A549 (cell line): ENCODE data around the gene NTSR1. TPM values are rescaled to one million over a fixed set of nuclear protein-coding genes. Genes with fewer than 3 reads are reported as not detected.

Experiments used
- ATAC-seq, 2 experiments: fragments of 200-7000 bp in 1 of 2; fragments of >200 bp in 1 of 2; cut with Nextera tagmentation in 1 of 2; cut with Tn5 transposase in 1 of 2; 3 replicates each; pipeline versions ENCODE4 v1.8.0 to v1.9.1; 2018 to 2020; ENCODE audit warnings: mild to moderate bottlenecking in 1 of 2, moderate library complexity in 1 of 2
- CTCF ChIA-PET: fragments of 300-600 bp; sonication (Branson Sonifier 250); formaldehyde crosslinking; extraction: SDS; loops from one replicate; lab custom pipeline; 2021; ENCODE audit warnings: antibody characterized with exemption, inconsistent platforms; lab: Yijun Ruan, JAX
- POLR2A ChIA-PET: fragments of 350-600 bp; formaldehyde crosslinking; extraction: SDS; loops from one replicate; lab custom pipeline; 2021; ENCODE audit warnings: antibody characterized with exemption, inconsistent platforms; lab: Yijun Ruan, JAX
- DNase-seq, 2 experiments: peaks; one replicate each; pipeline versions ENCODE4 v3.0.0 to v3.0.0-alpha.2; 2011 to 2016; ENCODE audit warnings: low read depth in 1 of 2, low spot score in 1 of 2
- FAIRE-seq: peaks from 2 replicates; lab custom pipeline; 2011; peaks lifted over from hg19 to GRCh38; lab: Jason Lieb, UNC
- H3K27ac ChIP-seq, 2 experiments: fragments of >200 bp; sonication (Bioruptor Twin); formaldehyde crosslinking; 3 replicates each; pipeline ENCODE4 v1.5.1; 2016 to 2017
- H3K4me1 ChIP-seq: fragments of >200 bp; sonication (Bioruptor Twin); formaldehyde crosslinking; 3 replicates; pipeline ENCODE4 v1.6.1; 2016
- H3K4me2 ChIP-seq: fragments of >200 bp; sonication (Bioruptor Twin); formaldehyde crosslinking; 3 replicates; pipeline ENCODE4 v1.6.1; 2016
- H3K4me3 ChIP-seq: fragments of >200 bp; sonication (Bioruptor Twin); formaldehyde crosslinking; 3 replicates; pipeline ENCODE4 v1.5.1; 2016
- H3K9me3 ChIP-seq: fragments of >200 bp; sonication (Bioruptor Twin); formaldehyde crosslinking; 3 replicates; pipeline ENCODE4 v1.6.1; 2016
- ATOH8 ChIP-seq: fragments of 250-450 bp; sonication (Bioruptor Pico); IDR thresholded peaks from 2 replicates; pipeline ENCODE4 v1.5.0; 2020; ENCODE audit warnings: low read depth, mild to moderate bottlenecking, moderate library complexity
- CHD4 ChIP-seq: fragments of 200-600 bp; sonication (generic); IDR thresholded peaks from 2 replicates; pipeline ENCODE4 v1.6.1; 2016; ENCODE audit warnings: antibody characterized with exemption, mild to moderate bottlenecking, borderline replicate concordance
- CTCF ChIP-seq: fragments of >200 bp; sonication (Bioruptor Twin); formaldehyde crosslinking; IDR thresholded peaks from 3 replicates; pipeline ENCODE4 v1.5.1; 2016
- ESRRA ChIP-seq: fragments of 150-350 bp; IDR thresholded peaks from 2 replicates; pipeline ENCODE4 v1.6.1; 2014; ENCODE audit warnings: mild to moderate bottlenecking, low read length, borderline replicate concordance
- FOSB ChIP-seq: fragments of 250-450 bp; sonication (Bioruptor Pico); IDR thresholded peaks from 2 replicates; pipeline ENCODE4 v1.5.0; 2020; ENCODE audit warnings: mild to moderate bottlenecking, moderate library complexity
- FOSL2 ChIP-seq, 2 experiments: fragments of 450-650 bp in 1 of 2; fragments of >200 bp in 1 of 2; sonication (Bioruptor Twin) in 1 of 2; formaldehyde crosslinking; IDR thresholded peaks; 2 replicates each; pipeline versions ENCODE4 v1.5.0 to v1.6.1; 2016 to 2020; ENCODE audit warnings: mild to moderate bottlenecking in 1 of 2, moderate library complexity in 1 of 2
- FOXS1 ChIP-seq: fragments of 250-450 bp; sonication (Bioruptor Pico); IDR thresholded peaks from 2 replicates; pipeline ENCODE4 v1.5.0; 2020; ENCODE audit warnings: mild to moderate bottlenecking, moderate library complexity
- GATA3 ChIP-seq: IDR thresholded peaks from 2 replicates; pipeline ENCODE4 v1.6.1; 2012; ENCODE audit warnings: borderline replicate concordance
- HMGXB4 ChIP-seq: fragments of 250-450 bp; sonication (Bioruptor Pico); IDR thresholded peaks from 2 replicates; pipeline ENCODE4 v1.5.0; 2021; ENCODE audit warnings: mild to moderate bottlenecking, moderate library complexity, borderline replicate concordance
- HOXA7 ChIP-seq: fragments of 250-450 bp; sonication (Bioruptor Pico); IDR thresholded peaks from 2 replicates; pipeline ENCODE4 v1.5.0; 2020; ENCODE audit warnings: mild to moderate bottlenecking, moderate library complexity
- KDM1A ChIP-seq: fragments of 200-600 bp; sonication (generic); IDR thresholded peaks from 2 replicates; pipeline ENCODE4 v1.6.1; 2016; ENCODE audit warnings: low read depth, mild to moderate bottlenecking
- MAFK ChIP-seq: fragments of 450-650 bp; IDR thresholded peaks from 2 replicates; pipeline ENCODE4 v1.6.1; 2014; ENCODE audit not compliant: partially characterized antibody
- MYC ChIP-seq: IDR thresholded peaks from 2 replicates; pipeline ENCODE4 v1.6.1; 2012; ENCODE audit warnings: mild to moderate bottlenecking, inconsistent platforms, low read length, improper control_type of control experiment, borderline replicate concordance
- PBX3 ChIP-seq: IDR thresholded peaks from 2 replicates; pipeline ENCODE4 v1.6.1; 2012
- POLR2AphosphoS2 ChIP-seq: conservative IDR thresholded peaks from 2 replicates; pipeline ENCODE4 v1.6.1; 2012; ENCODE audit warnings: low read length, improper control_type of control experiment, inconsistent platforms
- RAD21 ChIP-seq, 2 experiments: fragments of >200 bp in 1 of 2; sonication (Bioruptor Twin) in 1 of 2; formaldehyde crosslinking in 1 of 2; IDR thresholded peaks in 1 of 2; conservative IDR thresholded peaks in 1 of 2; 2 replicates in 1 of 2; 3 replicates in 1 of 2; pipeline ENCODE4 v1.6.1; 2012 to 2018; ENCODE audit warnings: inconsistent platforms in 1 of 2
- RARB ChIP-seq: fragments of 250-450 bp; sonication (Bioruptor Pico); IDR thresholded peaks from 2 replicates; pipeline ENCODE4 v1.8.0; 2021; ENCODE audit warnings: mild to moderate bottlenecking, moderate library complexity
- SMC3 ChIP-seq: fragments of >200 bp; sonication (Bioruptor Twin); formaldehyde crosslinking; IDR thresholded peaks from 3 replicates; pipeline ENCODE4 v1.6.1; 2018; ENCODE audit warnings: inconsistent platforms
- TP53 ChIP-seq: fragments of 250-450 bp; sonication (Bioruptor Pico); IDR thresholded peaks from 2 replicates; pipeline ENCODE4 v1.5.0; 2021; ENCODE audit warnings: mild to moderate bottlenecking, moderate library complexity
- ZFP36 ChIP-seq: fragments of 450-650 bp; IDR thresholded peaks from 2 replicates; pipeline ENCODE4 v1.6.1; 2014; ENCODE audit warnings: borderline replicate concordance; ENCODE audit not compliant: partially characterized antibody
- WGBS: methylation state at CpG from one replicate; pipeline ENCODE4 v1.1.6; 2017; ENCODE audit errors: missing lambda C conversion rate; 5-methylcytosine and 5-hydroxymethylcytosine counted together
- polyA plus RNA-seq, 4 experiments: library from polyadenylated mRNA; depleted of rRNA in 3 of 4; stranded (reverse); fragments of >200 nt; fragmentation: RNase III in 1 of 4; extraction: RNeasy Plus Mini Kit Qiagen cat#74134 plus additional on column Dnase treatment in 1 of 4; gene quantifications; 2 replicates in 3 of 4; 3 replicates in 1 of 4; pipeline ENCODE4 v1.2.3, GENCODE V29; 2011 to 2017

The NTSR1 gene
- polyA plus RNA-seq, 2 of the 4 experiments (the other 2 are of a cell fraction): 0.03 TPM; not detected in 1

- CTCF ChIA-PET: interaction anchor here (0.7 to 15.7 kb wide), 25 partner anchors 13 to 684 kb away, joined by 3 to 311 read pairs (median 4); partner anchors contain the start of genes MRGBP and OGFR
- no peaks in the 10 kb centered on the region for H3K4me1 ChIP-seq
- no peaks in the 10 kb centered on the region for H3K9me3 ChIP-seq
- no peak overlapping the region for H3K27ac ChIP-seq
- no peak for FAIRE-seq
- POLR2A ChIA-PET: no interaction called here
- WGBS: 38% methylated on average over 11 of the region's 13 CpGs
- no peak overlapping the region for H3K4me2 ChIP-seq
- H3K4me3 ChIP-seq: no peak overlapping the region
- TF ChIP-seq CHD4 (no peak), HMGXB4 (CRISPR knock-in tag) (no peak), KDM1A (no peak), FOSB (CRISPR knock-in tag) (no peak), SMC3 (peak; percentile 93), ATOH8 (CRISPR knock-in tag) (no peak), FOSL2 (IDR thresholded peaks at IDR 0.05) (no peak), FOSL2 (CRISPR knock-in tag; IDR thresholded peaks at IDR 0.05) (no peak), FOXS1 (no peak), ESRRA (no peak), RARB (CRISPR knock-in tag) (no peak), CTCF (peak; percentile 88), POLR2AphosphoS2 (no peak), TP53 (CRISPR knock-in tag) (no peak), RAD21 (conservative IDR thresholded peaks at IDR 0.05 in 1 of 2, IDR thresholded peaks at IDR 0.05 in 1 of 2) (peak; percentile 93 to 97), MAFK (peak; percentile 11), MYC (no peak), GATA3 (no peak), PBX3 (no peak), ZFP36 (no peak)
- TF ChIP-seq, all 56 proteins: peak for 4
- ATAC-seq (peak; percentile 79 to 91), DNase-seq (peak; percentile 72 to 91)
These were observed 40.1 kb upstream of the NTSR1 start for GRCh38 chr20:62668441-62669027.

- DNase-seq (no peak), ATAC-seq (no peak), FAIRE-seq (no peak)
- H3K9me3 ChIP-seq: no peaks in the 10 kb centered on the region
- no peak overlapping the region for H3K4me3 ChIP-seq
- CTCF ChIA-PET: interaction anchor here (0.6 to 15.7 kb wide), 26 partner anchors 9 to 159 kb away, joined by 3 to 311 read pairs (median 4); partner anchors contain the start of gene OGFR
- H3K4me1 ChIP-seq: no peaks in the 10 kb centered on the region
- TF ChIP-seq KDM1A (no peak), HOXA7 (CRISPR knock-in tag) (no peak)
- TF ChIP-seq, all 56 proteins: peak for 0
- H3K27ac ChIP-seq: no peak overlapping the region
- 83% methylated on average over 10 of the region's 10 CpGs for WGBS
- H3K4me2 ChIP-seq: no peak overlapping the region
- POLR2A ChIA-PET: no interaction called here
These were observed 39.4 kb upstream of the NTSR1 start for GRCh38 chr20:62669249-62669648.
